ENCODE results near the gene SYNE1. TPM values are rescaled to one million over a fixed set of nuclear protein-coding genes. Genes with fewer than 3 reads are reported as not detected.

Gene SYNE1
- total RNA-seq, 2 donors from 2014 or later: 26.0 to 46.7 TPM

GRCh38 chr6:152598901-152599537 lies 38.1 kb downstream of the SYNE1 start:
- no peak for ATAC-seq (replicated peaks)
- Mint-ChIP-seq H3K4me1 (no peaks in the 10 kb centered on the region), H3K4me3 (no peak overlapping the region), H3K36me3 (ENCODE audit: low read depth) (no peaks in the 10 kb centered on the region), H3K9me3 (no peaks in the 10 kb centered on the region), H3K27ac (no peak overlapping the region), H3K27me3 (peaks cover 14% of the 10 kb centered on the region)

GRCh38 chr6:152598421-152598820 lies 38.7 kb downstream of the SYNE1 start:
- peak; percentile 12 for ATAC-seq (replicated peaks)
- Mint-ChIP-seq H3K36me3 (ENCODE audit: low read depth) (no peaks in the 10 kb centered on the region), H3K4me1 (no peaks in the 10 kb centered on the region), H3K27ac (no peak overlapping the region), H3K4me3 (no peak overlapping the region), H3K9me3 (no peaks in the 10 kb centered on the region), H3K27me3 (peaks cover 14% of the 10 kb centered on the region)

GRCh38 chr6:152596726-152597125 lies 40.4 kb downstream of the SYNE1 start:
- Mint-ChIP-seq H3K36me3 (ENCODE audit: low read depth) (no peaks in the 10 kb centered on the region), H3K27me3 (peaks cover 14% of the 10 kb centered on the region), H3K9me3 (no peaks in the 10 kb centered on the region), H3K4me1 (no peaks in the 10 kb centered on the region), H3K4me3 (no peak overlapping the region), H3K27ac (no peak overlapping the region)
- ATAC-seq (replicated peaks): no peak

- H3K27me3 Mint-ChIP-seq: peaks cover 14% of the 10 kb centered on the region
- no peaks in the 10 kb centered on the region for H3K9me3 Mint-ChIP-seq
- no peaks in the 10 kb centered on the region for H3K4me1 Mint-ChIP-seq
- no peaks in the 10 kb centered on the region for H3K36me3 Mint-ChIP-seq (ENCODE audit: low read depth)
- H3K27ac Mint-ChIP-seq: no peak overlapping the region
- ATAC-seq (replicated peaks): no peak
- H3K4me3 Mint-ChIP-seq: no peak overlapping the region
Observed at GRCh38 chr6:152595499-152595898, 41.7 kb downstream of the SYNE1 start.

GRCh38 chr6:152594701-152595100 lies 42.5 kb downstream of the SYNE1 start:
- Mint-ChIP-seq H3K27ac (no peak overlapping the region), H3K27me3 (peaks cover 11% of the 10 kb centered on the region), H3K9me3 (no peaks in the 10 kb centered on the region), H3K36me3 (ENCODE audit: low read depth) (no peaks in the 10 kb centered on the region), H3K4me1 (no peaks in the 10 kb centered on the region), H3K4me3 (no peak overlapping the region)
- ATAC-seq (replicated peaks): no peak

GRCh38 chr6:152588456-152588855 lies 48.7 kb downstream of the SYNE1 start:
- no peak for ATAC-seq (replicated peaks)
- no peak overlapping the region for H3K27ac Mint-ChIP-seq
- no peaks in the 10 kb centered on the region for H3K9me3 Mint-ChIP-seq
- H3K4me3 Mint-ChIP-seq: no peak overlapping the region
- no peaks in the 10 kb centered on the region for H3K4me1 Mint-ChIP-seq
- H3K36me3 Mint-ChIP-seq (ENCODE audit: low read depth): no peaks in the 10 kb centered on the region
- peaks cover 3% of the 10 kb centered on the region for H3K27me3 Mint-ChIP-seq

GRCh38 chr6:152587473-152587872 lies 49.7 kb downstream of the SYNE1 start:
- Mint-ChIP-seq H3K9me3 (no peaks in the 10 kb centered on the region), H3K4me1 (no peaks in the 10 kb centered on the region), H3K4me3 (no peak overlapping the region), H3K27me3 (peaks cover 3% of the 10 kb centered on the region), H3K27ac (no peak overlapping the region), H3K36me3 (ENCODE audit: low read depth) (no peaks in the 10 kb centered on the region)
- no peak for ATAC-seq (replicated peaks)

GRCh38 chr6:152585236-152585635 lies 51.9 kb downstream of the SYNE1 start:
- no peak overlapping the region for H3K4me3 Mint-ChIP-seq
- H3K27ac Mint-ChIP-seq: no peak overlapping the region
- H3K36me3 Mint-ChIP-seq (ENCODE audit: low read depth): no peaks in the 10 kb centered on the region
- peaks cover 7% of the 10 kb centered on the region for H3K27me3 Mint-ChIP-seq
- no peaks in the 10 kb centered on the region for H3K9me3 Mint-ChIP-seq
- H3K4me1 Mint-ChIP-seq: no peaks in the 10 kb centered on the region
- ATAC-seq (replicated peaks): no peak

GRCh38 chr6:152583888-152584287 lies 53.3 kb downstream of the SYNE1 start:
- ATAC-seq (replicated peaks): no peak
- Mint-ChIP-seq H3K4me3 (no peak overlapping the region), H3K36me3 (ENCODE audit: low read depth) (no peaks in the 10 kb centered on the region), H3K27me3 (peaks cover 7% of the 10 kb centered on the region), H3K9me3 (no peaks in the 10 kb centered on the region), H3K27ac (no peak overlapping the region), H3K4me1 (no peaks in the 10 kb centered on the region)

GRCh38 chr6:152576525-152576924 lies 60.6 kb downstream of the SYNE1 start:
- Mint-ChIP-seq H3K4me1 (no peaks in the 10 kb centered on the region), H3K27ac (no peak overlapping the region), H3K4me3 (no peak overlapping the region), H3K36me3 (ENCODE audit: low read depth) (no peaks in the 10 kb centered on the region), H3K27me3 (peaks cover 10% of the 10 kb centered on the region), H3K9me3 (no peaks in the 10 kb centered on the region)
- no peak for ATAC-seq (replicated peaks)

GRCh38 chr6:152575621-152576150 lies 61.5 kb downstream of the SYNE1 start:
- ATAC-seq (replicated peaks): no peak
- Mint-ChIP-seq H3K36me3 (ENCODE audit: low read depth) (no peaks in the 10 kb centered on the region), H3K27me3 (peaks cover 10% of the 10 kb centered on the region), H3K4me1 (no peaks in the 10 kb centered on the region), H3K4me3 (no peak overlapping the region), H3K9me3 (no peaks in the 10 kb centered on the region), H3K27ac (no peak overlapping the region)

- ATAC-seq (replicated peaks): no peak
Observed at GRCh38 chr6:152575161-152575560, 62.0 kb downstream of the SYNE1 start.

GRCh38 chr6:152573762-152574161 lies 63.4 kb downstream of the SYNE1 start:
- Mint-ChIP-seq H3K27ac (no peak overlapping the region), H3K36me3 (ENCODE audit: low read depth) (no peaks in the 10 kb centered on the region), H3K9me3 (no peaks in the 10 kb centered on the region), H3K27me3 (peaks cover 13% of the 10 kb centered on the region), H3K4me1 (no peaks in the 10 kb centered on the region), H3K4me3 (no peak overlapping the region)
- no peak for ATAC-seq (replicated peaks)

More at GRCh38 chr6:152575161-152575560, 62.0 kb downstream of the SYNE1 start:
- H3K27me3 Mint-ChIP-seq: peaks cover 13% of the 10 kb centered on the region
- H3K4me1 Mint-ChIP-seq: no peaks in the 10 kb centered on the region
- H3K27ac Mint-ChIP-seq: no peak overlapping the region
- no peaks in the 10 kb centered on the region for H3K36me3 Mint-ChIP-seq (ENCODE audit: low read depth)
- H3K9me3 Mint-ChIP-seq: no peaks in the 10 kb centered on the region
- no peak overlapping the region for H3K4me3 Mint-ChIP-seq

GRCh38 chr6:152572338-152573088 lies 64.6 kb downstream of the SYNE1 start:
- Mint-ChIP-seq H3K36me3 (ENCODE audit: low read depth) (no peaks in the 10 kb centered on the region), H3K4me1 (no peaks in the 10 kb centered on the region), H3K27me3 (peaks cover 13% of the 10 kb centered on the region), H3K9me3 (no peaks in the 10 kb centered on the region), H3K27ac (no peak overlapping the region), H3K4me3 (no peak overlapping the region)
- ATAC-seq (replicated peaks): no peak

GRCh38 chr6:152571943-152572337 lies 65.2 kb downstream of the SYNE1 start:
- Mint-ChIP-seq H3K27ac (no peak overlapping the region), H3K27me3 (peaks cover 13% of the 10 kb centered on the region), H3K9me3 (no peaks in the 10 kb centered on the region), H3K36me3 (ENCODE audit: low read depth) (no peaks in the 10 kb centered on the region), H3K4me3 (no peak overlapping the region), H3K4me1 (no peaks in the 10 kb centered on the region)
- ATAC-seq (replicated peaks): no peak

All from activated T-helper 17 cell treated with anti-CD3 and anti-CD28 coated beads, Interleukin-2, amount 50 U/mL, for 72 hours (primary cell).